GM13976 (cell line): ENCODE results near the gene PLXNA3.
A peak's percentile ranks its signal among the peaks of the same experiment; 100 is the strongest.

ENCODE experiments used
- DNase-seq: peaks from one replicate; pipeline ENCODE4 v3.0.0; 2012; ENCODE audit warnings: low spot score
- in situ Hi-C: fragments of 300-500 bp; cut with MboI; formaldehyde crosslinking; loops from one replicate; pipeline ENCODE4 v1.12.0; 2022; ENCODE audit warnings: low sequenced_read_pairs, mixed read lengths, inconsistent platforms; ENCODE audit not compliant: unreplicated experiment
- TF ChIP-seq, protein P1 (sequence below): IDR thresholded peaks from 2 replicates; pipeline ENCODE4 v1.5.1; 2012; ENCODE audit warnings: borderline replicate concordance, mild to moderate bottlenecking; ENCODE audit not compliant: insufficient read depth; ENCODE audit errors: extremely low read depth, missing control alignments, control extremely low read depth

PLXNA3 gene

DNA sequence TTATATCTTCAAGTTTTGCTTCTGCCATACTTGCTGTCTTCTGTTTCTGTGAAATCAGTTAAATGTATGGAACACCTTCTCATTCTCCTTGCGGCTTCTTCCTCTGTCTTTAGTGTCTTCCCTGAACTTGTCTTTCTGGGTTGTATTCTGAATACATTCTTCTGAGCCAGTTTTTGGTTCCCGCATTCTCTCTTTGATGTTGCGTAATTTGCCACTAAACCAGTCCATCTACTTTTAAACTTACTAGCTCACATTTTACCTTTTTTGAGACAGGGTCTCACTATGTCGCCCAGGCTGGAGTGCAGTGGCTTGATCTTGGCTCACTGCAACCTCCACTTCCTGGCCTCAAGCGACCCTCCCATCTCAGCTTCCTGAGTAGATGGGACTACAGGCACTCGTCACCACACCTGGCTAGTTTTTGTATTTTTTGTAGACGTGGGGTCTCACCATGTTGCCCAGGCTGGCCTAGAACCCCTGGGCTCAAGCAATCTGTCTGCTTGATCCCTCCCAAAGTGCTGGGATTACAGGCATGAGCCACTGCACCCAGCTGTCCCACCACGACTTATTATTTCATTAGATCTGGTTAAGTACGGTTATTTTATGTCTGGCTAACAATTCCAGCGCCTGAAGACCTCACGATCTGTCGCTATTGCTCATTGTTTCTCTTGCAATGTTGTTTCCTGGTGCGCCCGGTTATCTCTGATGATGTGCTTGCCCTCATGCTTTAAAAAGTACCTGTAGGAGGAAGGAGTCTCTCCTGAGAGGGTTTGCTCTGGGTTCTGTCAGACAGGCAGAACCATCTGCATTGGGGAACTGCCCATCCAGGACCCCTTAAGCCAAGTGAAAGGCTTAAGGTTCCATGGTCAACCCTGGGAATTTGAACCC, 67.8 kb downstream of the PLXNA3 start:
- in situ Hi-C loops, result loop anchor here (25.0 kb wide), 1 partner anchor 514 kb away; the partner anchor contains the start of gene IRAK1
- DNase-seq, result no peak

DNA sequence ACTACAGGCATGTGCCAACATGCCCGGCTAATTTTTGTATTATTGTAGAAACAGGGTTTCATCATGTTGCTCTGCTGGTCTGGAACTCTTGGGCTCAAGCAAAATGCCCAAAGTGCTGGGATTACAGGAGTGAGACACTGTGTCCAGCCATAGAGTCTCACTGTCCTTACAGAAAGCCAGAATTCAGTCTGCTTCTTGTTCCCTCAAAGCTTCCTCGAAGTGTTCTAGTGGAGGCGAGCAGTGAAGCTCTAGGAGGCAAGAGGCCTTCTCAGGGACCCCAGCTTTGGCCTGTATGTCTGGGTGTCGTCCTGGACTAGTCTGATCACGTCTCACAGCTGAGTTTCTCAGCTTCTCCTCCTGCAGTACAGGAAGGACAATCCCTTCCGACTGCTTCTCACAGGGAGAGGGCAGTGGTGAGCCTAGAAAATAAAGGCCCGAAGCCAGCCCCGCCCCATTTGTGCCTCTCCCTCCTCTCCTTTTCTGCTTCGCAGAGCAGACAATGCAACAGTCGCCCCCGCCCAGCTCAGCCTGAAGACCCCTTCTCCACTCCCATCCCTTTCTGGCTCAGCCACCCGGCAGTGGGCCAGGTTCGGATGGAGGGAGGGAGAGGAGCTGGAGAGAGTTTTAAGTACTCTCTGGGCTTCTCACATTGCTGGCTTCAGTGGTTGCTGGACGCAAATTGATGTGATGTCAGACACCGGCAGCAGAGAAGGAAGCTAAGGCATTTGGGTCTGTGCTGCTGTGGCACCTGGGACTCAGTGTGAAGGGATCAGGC, 69.0 kb downstream of the PLXNA3 start:
- peak; percentile 73 for DNase-seq
- TF ChIP-seq, protein P1, sequence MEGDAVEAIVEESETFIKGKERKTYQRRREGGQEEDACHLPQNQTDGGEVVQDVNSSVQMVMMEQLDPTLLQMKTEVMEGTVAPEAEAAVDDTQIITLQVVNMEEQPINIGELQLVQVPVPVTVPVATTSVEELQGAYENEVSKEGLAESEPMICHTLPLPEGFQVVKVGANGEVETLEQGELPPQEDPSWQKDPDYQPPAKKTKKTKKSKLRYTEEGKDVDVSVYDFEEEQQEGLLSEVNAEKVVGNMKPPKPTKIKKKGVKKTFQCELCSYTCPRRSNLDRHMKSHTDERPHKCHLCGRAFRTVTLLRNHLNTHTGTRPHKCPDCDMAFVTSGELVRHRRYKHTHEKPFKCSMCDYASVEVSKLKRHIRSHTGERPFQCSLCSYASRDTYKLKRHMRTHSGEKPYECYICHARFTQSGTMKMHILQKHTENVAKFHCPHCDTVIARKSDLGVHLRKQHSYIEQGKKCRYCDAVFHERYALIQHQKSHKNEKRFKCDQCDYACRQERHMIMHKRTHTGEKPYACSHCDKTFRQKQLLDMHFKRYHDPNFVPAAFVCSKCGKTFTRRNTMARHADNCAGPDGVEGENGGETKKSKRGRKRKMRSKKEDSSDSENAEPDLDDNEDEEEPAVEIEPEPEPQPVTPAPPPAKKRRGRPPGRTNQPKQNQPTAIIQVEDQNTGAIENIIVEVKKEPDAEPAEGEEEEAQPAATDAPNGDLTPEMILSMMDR, result peak; percentile 32
- in situ Hi-C loops, result loop anchor here (25.0 kb wide), 1 partner anchor 515 kb away; the partner anchor contains the start of gene IRAK1

More for the DNA sequence above, 67.8 kb downstream of the PLXNA3 start:
- TF ChIP-seq, protein P1, result no peak
